Neuronal stem cell (in vitro differentiated cells): Measurements from ENCODE around the gene PTCH1.
A peak's percentile ranks its signal among the peaks of the same experiment; 100 is the strongest.

ENCODE experiments used
- DNase-seq: peaks from one replicate; pipeline ENCODE4 v3.0.0-alpha.2; 2013; ENCODE audit warnings: low spot score
- H2AFZ ChIP-seq: one replicate; pipeline ENCODE4 v1.6.1; 2013; ENCODE audit warnings: mild to moderate bottlenecking, low read length, inconsistent platforms
- H2AK5ac ChIP-seq: 2 replicates; pipeline ENCODE4 v1.6.1; 2013; ENCODE audit warnings: low read depth, mild to moderate bottlenecking, inconsistent platforms, low read length, moderate library complexity, mixed read lengths
- H2BK120ac ChIP-seq: 2 replicates; pipeline ENCODE4 v1.6.1; 2013; ENCODE audit warnings: low read depth, mild to moderate bottlenecking, inconsistent platforms, low read length, moderate library complexity, mixed read lengths
- H2BK12ac ChIP-seq: one replicate; pipeline ENCODE4 v1.6.1; 2013; ENCODE audit warnings: low read length, inconsistent platforms
- H2BK15ac ChIP-seq: 2 replicates; pipeline ENCODE4 v1.6.1; 2013; ENCODE audit warnings: mild to moderate bottlenecking, low read length, inconsistent platforms, mixed read lengths
- H2BK5ac ChIP-seq: one replicate; pipeline ENCODE4 v1.6.1; 2013; ENCODE audit warnings: inconsistent platforms, mild to moderate bottlenecking, low read length, moderate library complexity
- H3K14ac ChIP-seq: one replicate; pipeline ENCODE4 v1.6.1; 2013; ENCODE audit warnings: low read length, inconsistent platforms
- H3K18ac ChIP-seq: 2 replicates; pipeline ENCODE4 v1.6.1; 2013; ENCODE audit warnings: low read length, inconsistent platforms
- H3K23ac ChIP-seq: 2 replicates; pipeline ENCODE4 v1.6.1; 2013; ENCODE audit warnings: low read depth, mild to moderate bottlenecking, mixed read lengths, low read length, inconsistent platforms; ENCODE audit not compliant: poor library complexity
- H3K27ac ChIP-seq: replicated peaks from 3 replicates; pipeline ENCODE4 v1.5.1; 2013; ENCODE audit warnings: low read length, inconsistent platforms
- H3K27me3 ChIP-seq, 3 experiments: 2 replicates each; pipeline ENCODE4 v1.6.1; 2013; ENCODE audit warnings: low read length in 3 of 3, mild to moderate bottlenecking in 2 of 3, inconsistent platforms in 1 of 3, low read depth in 1 of 3, mixed read lengths in 1 of 3, moderate library complexity in 1 of 3; ENCODE audit not compliant: control insufficient read depth in 3 of 3, insufficient read depth in 3 of 3
- H3K36me3 ChIP-seq, 2 donors: replicated peaks in 1 of 2; 2 replicates each; pipeline ENCODE4 v1.6.1; 2013; ENCODE audit warnings: low read length in 2 of 2; ENCODE audit not compliant: control insufficient read depth in 2 of 2, insufficient read depth in 2 of 2
- H3K4ac ChIP-seq: 2 replicates; pipeline ENCODE4 v1.6.1; 2013; ENCODE audit warnings: inconsistent platforms, mild to moderate bottlenecking, low read length, moderate library complexity
- H3K4me1 ChIP-seq, 2 donors: 1 replicate in 1 of 2; 2 replicates in 1 of 2; pipeline ENCODE4 v1.6.1; 2013; ENCODE audit warnings: low read length in 2 of 2, low read depth in 1 of 2; ENCODE audit not compliant: control insufficient read depth in 2 of 2, insufficient read depth in 1 of 2
- H3K4me2 ChIP-seq: one replicate; pipeline ENCODE4 v1.6.1; 2013; ENCODE audit warnings: mild to moderate bottlenecking, low read length, inconsistent platforms; ENCODE audit not compliant: insufficient read depth, poor library complexity, severe bottlenecking
- H3K4me3 ChIP-seq, 2 donors: 2 replicates each; pipeline ENCODE4 v1.5.1; 2013; ENCODE audit warnings: low read length in 2 of 2, mild to moderate bottlenecking in 2 of 2, inconsistent platforms in 1 of 2, moderate library complexity in 1 of 2
- H3K79me1 ChIP-seq: one replicate; pipeline ENCODE4 v1.6.1; 2013; ENCODE audit warnings: low read depth, mild to moderate bottlenecking, inconsistent platforms, low read length, moderate library complexity
- H3K9ac ChIP-seq: one replicate; pipeline ENCODE4 v1.6.1; 2013; ENCODE audit warnings: mild to moderate bottlenecking, low read depth, low read length, inconsistent platforms; ENCODE audit not compliant: poor library complexity
- H3K9me3 ChIP-seq, 2 donors: replicated peaks in 1 of 2; 2 replicates each; pipeline versions ENCODE3 to v1.6.1; 2013; ENCODE audit warnings: low read length in 2 of 2, mild to moderate bottlenecking in 2 of 2, inconsistent platforms in 1 of 2, low read depth in 1 of 2, mixed read lengths in 1 of 2, moderate library complexity in 1 of 2; ENCODE audit not compliant: control insufficient read depth in 2 of 2, insufficient read depth in 1 of 2
- H4K8ac ChIP-seq: one replicate; pipeline ENCODE4 v1.6.1; 2013; ENCODE audit warnings: low read depth, mild to moderate bottlenecking, inconsistent platforms, low read length, moderate library complexity
- H4K91ac ChIP-seq: one replicate; pipeline ENCODE4 v1.6.1; 2013; ENCODE audit warnings: low read length, low read depth, mild to moderate bottlenecking, inconsistent platforms; ENCODE audit not compliant: poor library complexity
- WGBS, 2 donors: extraction: QIAGEN DNeasy Blood & Tissue Kit; methylation state at CpG; one replicate each; pipeline ENCODE4 v1.1.7; 2013; ENCODE audit warnings: missing lambda C conversion rate in 2 of 2, mixed read lengths in 1 of 2; ENCODE audit not compliant: insufficient read length in 2 of 2, insufficient replicate concordance in 1 of 2; ENCODE audit errors: extremely low coverage in 2 of 2; 5-methylcytosine and 5-hydroxymethylcytosine counted together

Gene PTCH1

DNA sequence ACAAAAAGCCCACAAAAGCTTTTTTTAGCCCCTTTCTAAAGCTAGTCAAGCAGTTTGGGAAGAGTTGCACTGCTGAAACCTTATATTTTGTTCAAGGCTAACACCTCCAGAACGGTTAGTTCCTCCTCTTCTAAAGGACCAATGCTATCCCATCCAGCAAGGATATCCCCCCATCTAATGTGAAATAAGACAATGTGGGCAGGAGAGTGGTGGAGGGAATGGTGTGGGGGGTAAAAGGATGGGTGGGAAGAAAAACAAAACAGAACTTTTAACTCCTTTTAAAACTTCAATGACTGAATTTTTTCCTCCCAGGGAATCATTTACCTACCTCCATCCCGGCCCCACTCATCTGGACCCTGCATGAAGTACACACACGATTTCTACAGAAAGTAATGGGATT lies 21.2 kb downstream of the PTCH1 start:
- peaks cover 6 to 76% of the 10 kb centered on the region in 2 donors for H3K36me3 ChIP-seq
- H4K91ac ChIP-seq = no peak overlapping the region
- H3K27ac ChIP-seq = peak overlapping the region; percentile 93
- H2BK15ac ChIP-seq = no peak overlapping the region
- H4K8ac ChIP-seq = no peak overlapping the region
- H3K4me2 ChIP-seq = peak overlapping the region; percentile 41
- no peaks in the 10 kb centered on the region for H3K27me3 ChIP-seq
- peaks cover 52 to 77% of the 10 kb centered on the region in 2 donors for H3K4me1 ChIP-seq
- WGBS, 2 donors = no CpG with 5 or more reads among the region's 3 CpGs
- no peak overlapping the region for H3K23ac ChIP-seq
- H2AFZ ChIP-seq = no peak overlapping the region
- H3K18ac ChIP-seq = peak overlapping the region; percentile 27
- no peak overlapping the region for H2AK5ac ChIP-seq
- H3K9me3 ChIP-seq = no peaks in the 10 kb centered on the region
- H3K9ac ChIP-seq = no peak overlapping the region
- H3K4me3 ChIP-seq = peak overlapping the region in 1 of 2 donors; percentile 2
- no peak overlapping the region for H2BK5ac ChIP-seq
- H2BK12ac ChIP-seq = no peak overlapping the region
- DNase-seq = no peak
- no peaks in the 10 kb centered on the region for H3K79me1 ChIP-seq
- no peak overlapping the region for H2BK120ac ChIP-seq
- no peak overlapping the region for H3K14ac ChIP-seq
- no peak overlapping the region for H3K4ac ChIP-seq

DNA sequence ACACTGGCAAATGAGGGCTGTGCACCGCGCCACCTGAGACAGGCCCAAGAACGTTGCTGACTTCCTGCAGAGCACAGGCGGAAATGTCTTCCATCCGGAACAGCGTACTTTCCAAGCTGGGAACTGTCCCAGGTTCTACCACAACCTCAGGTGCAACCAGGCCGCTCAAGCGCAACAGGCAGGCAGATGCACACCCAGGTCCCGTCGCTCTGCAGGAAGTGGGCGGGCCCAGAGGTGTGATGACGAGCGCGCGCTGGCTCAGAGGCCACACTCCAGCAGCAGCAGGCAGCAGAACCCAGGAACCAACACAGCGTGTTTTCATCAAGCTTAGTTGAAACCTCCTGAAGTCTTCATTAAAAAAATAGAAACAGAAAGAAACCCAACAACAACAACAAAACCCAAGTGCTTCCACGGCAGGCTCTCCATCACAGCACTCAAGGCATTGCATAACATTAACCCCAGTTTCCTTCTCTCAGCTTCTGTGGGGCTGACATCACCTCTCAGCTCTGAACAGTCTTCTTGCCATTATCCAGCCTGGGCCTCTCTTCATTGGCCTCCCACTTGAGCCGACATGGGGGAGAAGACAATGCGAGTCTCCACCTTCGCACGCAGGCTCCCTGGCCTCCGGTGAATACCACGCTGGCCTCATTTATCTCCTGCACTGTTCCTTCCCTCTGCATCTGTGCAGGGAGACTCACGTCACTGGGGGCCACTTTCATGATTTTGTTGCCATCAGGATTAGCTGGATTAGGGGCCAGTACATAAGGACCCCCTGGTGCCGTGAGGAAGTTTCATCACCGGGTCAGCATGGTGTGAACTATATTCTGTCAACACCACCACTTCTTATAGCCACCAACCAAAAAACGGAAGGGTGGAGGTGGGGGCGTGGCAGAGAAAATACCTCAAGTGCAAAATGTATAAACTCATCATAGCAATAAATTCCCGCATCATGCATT lies 22.1 kb downstream of the PTCH1 start:
- no peaks in the 10 kb centered on the region for H3K79me1 ChIP-seq
- H3K14ac ChIP-seq = peak overlapping the region; percentile 73
- H3K4me2 ChIP-seq = peak overlapping the region; percentile 60
- H4K91ac ChIP-seq = peak overlapping the region; percentile 93
- H3K27ac ChIP-seq = peak overlapping the region; percentile 93
- H3K18ac ChIP-seq = peak overlapping the region; percentile 96
- peaks cover 6 to 74% of the 10 kb centered on the region in 2 donors for H3K36me3 ChIP-seq
- peak overlapping the region; percentile 95 for H2BK15ac ChIP-seq
- H2BK12ac ChIP-seq = peak overlapping the region; percentile 89
- no peak for DNase-seq
- H3K27me3 ChIP-seq = no peaks in the 10 kb centered on the region
- peak overlapping the region; percentile 78 for H2BK120ac ChIP-seq
- H4K8ac ChIP-seq = no peak overlapping the region
- no CpG with 5 or more reads among the region's 29 CpGs for WGBS, 2 donors
- H3K4me1 ChIP-seq = peaks cover 48 to 69% of the 10 kb centered on the region in 2 donors
- peak overlapping the region; percentile 76 for H2BK5ac ChIP-seq
- H3K9ac ChIP-seq = peak overlapping the region; percentile 65
- peak overlapping the region in 1 of 2 donors; percentile 7 for H3K4me3 ChIP-seq
- H2AK5ac ChIP-seq = peak overlapping the region; percentile 99
- H2AFZ ChIP-seq = no peak overlapping the region
- H3K4ac ChIP-seq = no peak overlapping the region
- H3K9me3 ChIP-seq = no peaks in the 10 kb centered on the region
- H3K23ac ChIP-seq = peak overlapping the region; percentile 67

DNA sequence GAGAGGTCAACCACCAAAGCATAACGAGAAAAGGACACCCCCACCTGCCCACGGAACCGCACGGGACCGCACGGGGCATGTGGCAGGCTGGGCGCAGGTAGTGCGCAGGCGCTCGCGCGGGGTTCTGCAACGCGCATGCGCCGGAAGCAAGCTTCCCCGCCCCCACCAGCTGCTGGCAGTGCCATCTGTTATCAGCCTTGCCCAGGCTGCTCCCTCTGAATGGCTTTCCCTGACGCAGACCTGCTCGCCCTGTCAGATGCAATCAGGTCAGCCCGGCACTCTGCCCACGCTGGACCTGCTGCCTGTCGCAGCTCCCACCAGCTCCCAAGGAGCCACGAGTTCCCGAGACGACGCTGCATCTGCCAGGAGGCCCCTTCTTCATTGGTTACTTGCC lies 22.8 kb downstream of the PTCH1 start:
- H3K9me3 ChIP-seq = peaks cover 0 to 4% of the 10 kb centered on the region in 2 donors
- peaks cover 6 to 74% of the 10 kb centered on the region in 2 donors for H3K36me3 ChIP-seq
- peak overlapping the region; percentile 93 for H4K91ac ChIP-seq
- H3K23ac ChIP-seq = peak overlapping the region; percentile 67
- H3K27me3 ChIP-seq = no peaks in the 10 kb centered on the region
- peak overlapping the region; percentile 78 for H2BK120ac ChIP-seq
- H2BK15ac ChIP-seq = peak overlapping the region; percentile 95
- peak overlapping the region; percentile 76 for H2BK5ac ChIP-seq
- H2BK12ac ChIP-seq = peak overlapping the region; percentile 89
- H3K18ac ChIP-seq = peak overlapping the region; percentile 96
- H3K4me1 ChIP-seq = peaks cover 48 to 66% of the 10 kb centered on the region in 2 donors
- H3K4me3 ChIP-seq = no peak overlapping the region
- peak overlapping the region; percentile 99 for H2AK5ac ChIP-seq
- DNase-seq = no peak
- no peaks in the 10 kb centered on the region for H3K79me1 ChIP-seq
- H3K4me2 ChIP-seq = no peak overlapping the region
- no peak overlapping the region for H3K4ac ChIP-seq
- H4K8ac ChIP-seq = no peak overlapping the region
- WGBS, 2 donors = no CpG with 5 or more reads among the region's 26 CpGs
- peak overlapping the region; percentile 65 for H3K9ac ChIP-seq
- H3K14ac ChIP-seq = peak overlapping the region; percentile 73
- no peak overlapping the region for H2AFZ ChIP-seq
- peak overlapping the region; percentile 93 for H3K27ac ChIP-seq

DNA sequence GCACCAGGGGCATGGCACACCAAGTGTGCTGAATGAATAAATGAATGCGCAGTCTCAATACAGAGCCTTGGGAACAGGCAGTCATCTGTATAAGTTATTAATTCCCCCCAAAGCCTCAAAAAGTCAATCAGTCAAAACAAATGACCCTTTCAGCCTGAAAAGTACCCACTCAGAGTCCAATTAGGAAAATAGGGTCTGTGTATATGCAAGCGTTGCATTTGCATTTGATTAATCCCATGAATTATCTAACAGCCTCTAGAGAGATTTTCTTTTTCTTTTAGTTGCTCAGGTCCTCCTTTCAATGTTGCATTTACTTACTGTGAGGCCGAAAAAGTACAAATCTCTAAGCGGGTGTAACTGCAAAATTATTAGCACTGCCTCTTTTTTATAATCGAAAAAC lies 23.4 kb downstream of the PTCH1 start:
- Histone ChIP-seq H3K4ac (no peak overlapping the region), H2BK120ac (no peak overlapping the region), H3K14ac (no peak overlapping the region), H2AK5ac (no peak overlapping the region), H3K27me3 (no peaks in the 10 kb centered on the region), H3K4me2 (no peak overlapping the region), H3K9me3 (peaks cover 0 to 4% of the 10 kb centered on the region in 2 donors), H2BK5ac (no peak overlapping the region), H3K18ac (no peak overlapping the region), H3K27ac (peak overlapping the region; percentile 93), H3K9ac (no peak overlapping the region), H4K8ac (no peak overlapping the region), H3K23ac (no peak overlapping the region), H2BK15ac (no peak overlapping the region), H3K79me1 (no peaks in the 10 kb centered on the region), H2AFZ (no peak overlapping the region), H3K36me3 (peaks cover 6 to 74% of the 10 kb centered on the region in 2 donors), H3K4me3 (no peak overlapping the region), H3K4me1 (peaks cover 45 to 60% of the 10 kb centered on the region in 2 donors), H4K91ac (no peak overlapping the region), H2BK12ac (no peak overlapping the region)
- DNase-seq = no peak
- no CpG with 5 or more reads among the region's 5 CpGs for WGBS, 2 donors
